ENCODE results near the gene BCR. TPM values are rescaled to one million over a fixed set of nuclear protein-coding genes. Genes with fewer than 3 reads are reported as not detected.

Gene BCR
- total and polyA plus RNA-seq, 2 of the 13 experiments (the other 11 are each of a cell fraction or from before 2014, with no cell fraction given): 19.9 to 33.6 TPM

DNA sequence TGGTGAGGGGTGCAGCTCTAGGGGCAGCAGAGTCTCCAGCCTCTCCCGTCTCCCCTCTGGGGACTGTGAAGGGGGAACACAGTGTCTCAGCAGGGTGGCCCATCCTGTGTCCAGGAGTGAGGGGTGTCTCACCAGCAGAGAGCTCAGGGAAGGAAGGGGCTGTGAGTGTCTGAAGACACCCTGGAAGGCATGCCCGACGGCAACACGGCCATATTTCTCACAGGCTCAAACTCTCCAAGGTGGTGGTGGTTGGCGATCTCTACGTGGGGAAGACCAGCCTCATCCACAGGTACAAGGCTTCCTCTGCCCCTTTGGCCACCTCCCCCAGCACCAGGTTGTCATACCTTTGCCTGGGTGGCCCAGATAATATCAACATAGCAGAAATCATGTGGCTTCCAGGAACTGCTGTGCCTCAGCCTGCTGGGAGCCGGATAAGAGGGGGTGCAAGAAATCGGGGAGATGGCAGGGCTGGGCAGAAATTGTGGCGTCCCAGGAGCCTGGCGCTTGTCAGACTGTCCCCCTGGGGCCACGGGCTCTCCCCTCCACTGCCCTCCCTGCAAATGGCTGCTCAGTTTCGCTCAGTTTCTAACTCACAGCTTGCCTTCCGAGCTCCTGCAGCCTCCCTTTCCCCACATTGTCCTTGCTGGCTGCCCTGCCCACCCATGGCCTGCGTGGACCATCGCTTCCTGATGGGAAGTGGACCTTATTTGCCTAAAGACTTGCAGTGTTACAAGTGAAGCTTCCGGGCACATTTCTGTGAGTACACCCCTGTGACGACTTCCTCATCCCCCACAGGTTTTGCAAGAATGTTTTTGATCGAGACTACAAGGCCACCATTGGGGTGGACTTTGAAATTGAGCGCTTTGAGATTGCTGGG, 27.8 kb upstream of the BCR start:
- WGBS (ENCODE audit: low lambda C conversion rate): 41% methylated on average over 11 of the region's 19 CpGs
- peak; percentile 29 for ATAC-seq
- Histone ChIP-seq H3K27me3 (ENCODE audit: control insufficient read depth in 1 of 2, insufficient read depth in 2 of 2, low read length in 2 of 2) (no peaks in the 10 kb centered on the region; a peak in 1 of 5 replicates), H2AFZ (ENCODE audit: low read length) (no peak overlapping the region), H3K4me2 (ENCODE audit: low read depth, low read length) (peak overlapping the region; percentile 65), H3K4me1 (ENCODE audit: insufficient read depth, low read length) (peaks cover 97% of the 10 kb centered on the region), H3K36me3 (replicated peaks in 1 of 2; ENCODE audit: control insufficient read depth in 1 of 2, insufficient read depth in 2 of 2, low read length in 2 of 2) (no peaks in the 10 kb centered on the region), H3K9ac (ENCODE audit: insufficient read depth, low read depth, low read length) (peak overlapping the region; percentile 55; the same call in 1 of the 2 replicates), H3K79me2 (ENCODE audit: insufficient read depth, low read length) (no peaks in the 10 kb centered on the region), H4K20me1 (ENCODE audit: insufficient read depth, low read length) (no peaks in the 10 kb centered on the region), H3K9me3 (ENCODE audit: low read length) (no peaks in the 10 kb centered on the region), H3K27ac (ENCODE audit: extremely low read length, insufficient read depth, low read length) (peak overlapping the region; percentile 79), H3K4me3 (replicated peaks in 1 of 3; ENCODE audit: insufficient read depth in 1 of 3, low read depth in 2 of 3, low read length in 3 of 3) (peak overlapping the region in 1 of 3 experiments; percentile 33; a peak in 2 of 6 replicates)
- peak; percentile 90 for DNase-seq (ENCODE audit: low spot score)
- ChIA-PET CTCF (ENCODE audit: low intra/inter-chr PET ratio, low total read pairs) (no interaction called here), POLR2A (interaction anchor here (1.2 to 2.1 kb wide), 3 partner anchors 10 to 77 kb away, joined by 5 to 9 read pairs (median 5); partner anchors contain the start of gene RSPH14)
- FAIRE-seq: peak; percentile 12
- intact Hi-C loops (cut with micrococcal nuclease; ENCODE audit: unreplicated experiment): no loop called here
- in situ Hi-C loops (cut with HindIII; ENCODE audit: extremely low pct_ligation_motif_present, low pct_unique_long_range_greater_than_20kb): loop anchor here (25.0 kb wide), 1 partner anchor 410 kb away; no protein-coding TSS in a partner anchor
- BruUV-seq (replicated peaks): no TSS peak
- peak; percentile 48 for TF ChIP-seq NCOA2 (CRISPR knock-in tag; IDR thresholded peaks at IDR 0.05)
- no peak for TF ChIP-seq DR1 (CRISPR knock-in tag; IDR thresholded peaks at IDR 0.05)
- peak; percentile 66; the same call in 1 of the 2 replicates for TF ChIP-seq HNF4G (IDR thresholded peaks at IDR 0.05; ENCODE audit: borderline replicate concordance, low read depth, low read length)
- peak; percentile 37; the same call in 1 of the 2 replicates for TF ChIP-seq HNF4G (CRISPR knock-in tag; IDR thresholded peaks at IDR 0.05; ENCODE audit: borderline replicate concordance, low read depth)
- no peak for TF ChIP-seq FLYWCH1 (CRISPR knock-in tag; IDR thresholded peaks at IDR 0.05)
- TF ChIP-seq KLF9 (CRISPR knock-in tag; IDR thresholded peaks at IDR 0.05; ENCODE audit: low read depth): no peak
- no peak for TF ChIP-seq MLLT10 (CRISPR knock-in tag; IDR thresholded peaks at IDR 0.05)
- TF ChIP-seq, protein P1, sequence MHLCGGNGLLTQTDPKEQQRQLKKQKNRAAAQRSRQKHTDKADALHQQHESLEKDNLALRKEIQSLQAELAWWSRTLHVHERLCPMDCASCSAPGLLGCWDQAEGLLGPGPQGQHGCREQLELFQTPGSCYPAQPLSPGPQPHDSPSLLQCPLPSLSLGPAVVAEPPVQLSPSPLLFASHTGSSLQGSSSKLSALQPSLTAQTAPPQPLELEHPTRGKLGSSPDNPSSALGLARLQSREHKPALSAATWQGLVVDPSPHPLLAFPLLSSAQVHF (CRISPR knock-in tag; IDR thresholded peaks at IDR 0.05): no peak
- TF ChIP-seq NR2F2 (IDR thresholded peaks at IDR 0.05; ENCODE audit: borderline replicate concordance, low read depth): no peak
- no peak for TF ChIP-seq ZNF674 (CRISPR knock-in tag; IDR thresholded peaks at IDR 0.05; ENCODE audit: low read depth)
- TF ChIP-seq, protein P2, sequence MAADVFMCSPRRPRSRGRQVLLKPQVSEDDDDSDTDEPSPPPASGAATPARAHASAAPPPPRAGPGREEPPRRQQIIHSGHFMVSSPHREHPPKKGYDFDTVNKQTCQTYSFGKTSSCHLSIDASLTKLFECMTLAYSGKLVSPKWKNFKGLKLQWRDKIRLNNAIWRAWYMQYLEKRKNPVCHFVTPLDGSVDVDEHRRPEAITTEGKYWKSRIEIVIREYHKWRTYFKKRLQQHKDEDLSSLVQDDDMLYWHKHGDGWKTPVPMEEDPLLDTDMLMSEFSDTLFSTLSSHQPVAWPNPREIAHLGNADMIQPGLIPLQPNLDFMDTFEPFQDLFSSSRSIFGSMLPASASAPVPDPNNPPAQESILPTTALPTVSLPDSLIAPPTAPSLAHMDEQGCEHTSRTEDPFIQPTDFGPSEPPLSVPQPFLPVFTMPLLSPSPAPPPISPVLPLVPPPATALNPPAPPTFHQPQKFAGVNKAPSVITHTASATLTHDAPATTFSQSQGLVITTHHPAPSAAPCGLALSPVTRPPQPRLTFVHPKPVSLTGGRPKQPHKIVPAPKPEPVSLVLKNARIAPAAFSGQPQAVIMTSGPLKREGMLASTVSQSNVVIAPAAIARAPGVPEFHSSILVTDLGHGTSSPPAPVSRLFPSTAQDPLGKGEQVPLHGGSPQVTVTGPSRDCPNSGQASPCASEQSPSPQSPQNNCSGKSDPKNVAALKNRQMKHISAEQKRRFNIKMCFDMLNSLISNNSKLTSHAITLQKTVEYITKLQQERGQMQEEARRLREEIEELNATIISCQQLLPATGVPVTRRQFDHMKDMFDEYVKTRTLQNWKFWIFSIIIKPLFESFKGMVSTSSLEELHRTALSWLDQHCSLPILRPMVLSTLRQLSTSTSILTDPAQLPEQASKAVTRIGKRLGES (CRISPR knock-in tag; IDR thresholded peaks at IDR 0.05; ENCODE audit: borderline replicate concordance): no peak
- TF ChIP-seq GTF3A (CRISPR knock-in tag; conservative IDR thresholded peaks at IDR 0.05): no peak
- TF ChIP-seq ZNF496 (CRISPR knock-in tag; IDR thresholded peaks at IDR 0.05; ENCODE audit: insufficient replicate concordance): no peak
- TF ChIP-seq ZNF709 (CRISPR knock-in tag; IDR thresholded peaks at IDR 0.05): no peak
- TF ChIP-seq, protein P3, sequence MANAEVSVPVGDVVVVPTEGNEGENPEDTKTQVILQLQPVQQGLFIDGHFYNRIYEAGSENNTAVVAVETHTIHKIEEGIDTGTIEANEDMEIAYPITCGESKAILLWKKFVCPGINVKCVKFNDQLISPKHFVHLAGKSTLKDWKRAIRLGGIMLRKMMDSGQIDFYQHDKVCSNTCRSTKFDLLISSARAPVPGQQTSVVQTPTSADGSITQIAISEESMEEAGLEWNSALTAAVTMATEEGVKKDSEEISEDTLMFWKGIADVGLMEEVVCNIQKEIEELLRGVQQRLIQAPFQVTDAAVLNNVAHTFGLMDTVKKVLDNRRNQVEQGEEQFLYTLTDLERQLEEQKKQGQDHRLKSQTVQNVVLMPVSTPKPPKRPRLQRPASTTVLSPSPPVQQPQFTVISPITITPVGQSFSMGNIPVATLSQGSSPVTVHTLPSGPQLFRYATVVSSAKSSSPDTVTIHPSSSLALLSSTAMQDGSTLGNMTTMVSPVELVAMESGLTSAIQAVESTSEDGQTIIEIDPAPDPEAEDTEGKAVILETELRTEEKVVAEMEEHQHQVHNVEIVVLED (CRISPR knock-in tag; IDR thresholded peaks at IDR 0.05; ENCODE audit: borderline replicate concordance): no peak
- TF ChIP-seq, protein P4, sequence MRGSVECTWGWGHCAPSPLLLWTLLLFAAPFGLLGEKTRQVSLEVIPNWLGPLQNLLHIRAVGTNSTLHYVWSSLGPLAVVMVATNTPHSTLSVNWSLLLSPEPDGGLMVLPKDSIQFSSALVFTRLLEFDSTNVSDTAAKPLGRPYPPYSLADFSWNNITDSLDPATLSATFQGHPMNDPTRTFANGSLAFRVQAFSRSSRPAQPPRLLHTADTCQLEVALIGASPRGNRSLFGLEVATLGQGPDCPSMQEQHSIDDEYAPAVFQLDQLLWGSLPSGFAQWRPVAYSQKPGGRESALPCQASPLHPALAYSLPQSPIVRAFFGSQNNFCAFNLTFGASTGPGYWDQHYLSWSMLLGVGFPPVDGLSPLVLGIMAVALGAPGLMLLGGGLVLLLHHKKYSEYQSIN (CRISPR knock-in tag; IDR thresholded peaks at IDR 0.05; ENCODE audit: borderline replicate concordance): no peak
- TF ChIP-seq FOSL2 (CRISPR knock-in tag; IDR thresholded peaks at IDR 0.05): peak; percentile 32
